CD14-positive monocyte (primary cell): ENCODE data around the gene R3HCC1L. TPM values are rescaled to one million over a fixed set of nuclear protein-coding genes. Genes with fewer than 3 reads are reported as not detected.

Experiments used
- DNase-seq, 3 donors: peaks; one replicate each; pipeline ENCODE4 v3.0.0-alpha.2; 2011 to 2022
- H2AFZ ChIP-seq: 2 replicates; pipeline ENCODE4 v1.6.0; 2012; ENCODE audit warnings: mild to moderate bottlenecking, low read depth, low read length, inconsistent platforms; ENCODE audit not compliant: insufficient read depth, poor library complexity, severe bottlenecking
- H3K27ac ChIP-seq, 2 donors: 1 replicate in 1 of 2; 2 replicates in 1 of 2; pipeline ENCODE4 v1.5.1; 2012 to 2013; ENCODE audit warnings: low read length in 2 of 2, control low read depth in 1 of 2, inconsistent platforms in 1 of 2, low read depth in 1 of 2, mild to moderate bottlenecking in 1 of 2
- H3K27me3 ChIP-seq, 2 donors: one replicate each; pipeline versions ENCODE4 v1.6.0 to v1.6.1; 2011 to 2013; ENCODE audit warnings: low read length in 2 of 2; ENCODE audit not compliant: control insufficient read depth in 2 of 2, insufficient read depth in 2 of 2
- H3K36me3 ChIP-seq, 2 donors: replicated peaks in 1 of 2; 1 replicate in 1 of 2; 2 replicates in 1 of 2; pipeline versions ENCODE4 v1.5.1 to v1.6.1; 2012 to 2013; ENCODE audit warnings: low read length in 2 of 2, control low read depth in 1 of 2, inconsistent platforms in 1 of 2, mild to moderate bottlenecking in 1 of 2; ENCODE audit not compliant: insufficient read depth in 2 of 2, control insufficient read depth in 1 of 2
- H3K4me1 ChIP-seq, 2 donors: 1 replicate in 1 of 2; 2 replicates in 1 of 2; pipeline versions ENCODE4 v1.5.1 to v1.6.1; 2012 to 2013; ENCODE audit warnings: low read length in 2 of 2, control low read depth in 1 of 2, inconsistent platforms in 1 of 2, mild to moderate bottlenecking in 1 of 2, moderate library complexity in 1 of 2; ENCODE audit not compliant: insufficient read depth in 2 of 2, control insufficient read depth in 1 of 2
- H3K4me2 ChIP-seq: replicated peaks from 2 replicates; pipeline ENCODE3; 2012; ENCODE audit warnings: low read length, moderate library complexity, mild to moderate bottlenecking; ENCODE audit not compliant: poor library complexity, severe bottlenecking; ENCODE audit errors: extremely low read depth
- H3K4me3 ChIP-seq, 3 experiments: fragments of 200-600 bp in 1 of 3; sonication (generic) in 1 of 3; replicated peaks in 1 of 3; 1 replicate in 2 of 3; 2 replicates in 1 of 3; pipeline ENCODE4 v1.5.1; 2011 to 2013; ENCODE audit warnings: low read length in 3 of 3, mild to moderate bottlenecking in 3 of 3, control low read depth in 2 of 3, low read depth in 2 of 3, inconsistent platforms in 1 of 3, moderate library complexity in 1 of 3
- H3K79me2 ChIP-seq: 2 replicates; pipeline ENCODE4 v1.6.0; 2012; ENCODE audit warnings: mild to moderate bottlenecking, control low read depth, inconsistent platforms, low read length, moderate library complexity; ENCODE audit not compliant: insufficient read depth
- H3K9ac ChIP-seq: 2 replicates; pipeline ENCODE4 v1.6.0; 2017; ENCODE audit warnings: low read length, mild to moderate bottlenecking; ENCODE audit not compliant: insufficient read depth, poor library complexity, severe bottlenecking
- H3K9me3 ChIP-seq, 2 donors: replicated peaks in 1 of 2; 1 replicate in 1 of 2; 2 replicates in 1 of 2; pipeline versions ENCODE4 v1.5.1 to v1.6.1; 2012 to 2013; ENCODE audit warnings: low read length in 2 of 2, control low read depth in 1 of 2; ENCODE audit not compliant: control insufficient read depth in 1 of 2, insufficient read depth in 1 of 2
- H4K20me1 ChIP-seq: 2 replicates; pipeline ENCODE4 v1.6.0; 2012; ENCODE audit warnings: mild to moderate bottlenecking, low read length, control low read depth, moderate library complexity; ENCODE audit not compliant: insufficient read depth
- H3K27ac Mint-ChIP-seq, 7 donors: one replicate each; pipeline ENCODE4 v1.8.0; 2020; ENCODE audit warnings: mild to moderate bottlenecking in 7 of 7, mixed read lengths in 7 of 7, moderate library complexity in 6 of 7, inconsistent platforms in 2 of 7
- H3K27me3 Mint-ChIP-seq, 3 donors: one replicate each; pipeline ENCODE4 v1.8.0; 2021 to 2022; ENCODE audit warnings: low read depth in 3 of 3, mild to moderate bottlenecking in 3 of 3, mixed read lengths in 3 of 3, moderate library complexity in 3 of 3, inconsistent platforms in 1 of 3
- H3K36me3 Mint-ChIP-seq, 2 donors: one replicate each; pipeline ENCODE4 v1.8.0; 2020; ENCODE audit warnings: mixed read lengths in 2 of 2, inconsistent platforms in 1 of 2, mild to moderate bottlenecking in 1 of 2
- H3K4me1 Mint-ChIP-seq: one replicate; pipeline ENCODE4 v1.8.0; 2020; ENCODE audit warnings: mild to moderate bottlenecking, mixed read lengths
- H3K4me3 Mint-ChIP-seq, 2 donors: one replicate each; pipeline ENCODE4 v1.8.0; 2020; ENCODE audit warnings: mild to moderate bottlenecking in 2 of 2, mixed read lengths in 2 of 2, moderate library complexity in 1 of 2
- H3K9me3 Mint-ChIP-seq, 7 donors: one replicate each; pipeline ENCODE4 v1.8.0; 2020 to 2022; ENCODE audit warnings: mixed read lengths in 7 of 7, mild to moderate bottlenecking in 6 of 7, moderate library complexity in 6 of 7, inconsistent platforms in 2 of 7
- CTCF ChIP-seq: fragments of 200-600 bp; IDR thresholded peaks from one replicate; pipeline ENCODE4 v1.8.0; 2022; ENCODE audit warnings: antibody characterized with exemption, mild to moderate bottlenecking
- WGBS: methylation state at CpG from one replicate; pipeline ENCODE4 v1.1.5; 2013; ENCODE audit warnings: missing lambda C conversion rate; ENCODE audit not compliant: insufficient coverage; 5-methylcytosine and 5-hydroxymethylcytosine counted together
- intact Hi-C, 2 donors: fragments of 100-400 bp; cut with micrococcal nuclease; formaldehyde crosslinking; loops; one replicate each; pipeline versions ENCODE4 v1.15.0 to v1.15.1; 2023
- polyA plus RNA-seq, 3 donors: library from polyadenylated mRNA; depleted of rRNA in 1 of 3; unstranded in 2 of 3; stranded (reverse) in 1 of 3; fragments of 300-500 nt in 2 of 3; fragments of >200 nt in 1 of 3; fragmentation: Illumina TruSeq in 2 of 3; gene quantifications; 1 replicate in 2 of 3; 2 replicates in 1 of 3; pipeline ENCODE4 v1.2.3, GENCODE V29; 2012 to 2021

The R3HCC1L gene
- polyA plus RNA-seq, 3 donors = 2.6 to 13.8 (median 2.7) TPM

- Mint-ChIP-seq H3K27ac (no peak overlapping the region), H3K27me3 (peaks cover 55 to 71% (median 62%) of the 10 kb centered on the region in 3 donors), H3K4me1 (peaks cover 15% of the 10 kb centered on the region), H3K9me3 (peaks cover 0 to 6% (median 0%) of the 10 kb centered on the region in 7 donors), H3K4me3 (peak overlapping the region in 1 of 2 donors; percentile 73), H3K36me3 (no peaks in the 10 kb centered on the region)
- 67% methylated on average over 4 of the region's 14 CpGs for WGBS
- H3K79me2 ChIP-seq = no peaks in the 10 kb centered on the region
- H3K9me3 ChIP-seq = no peaks in the 10 kb centered on the region
- H2AFZ ChIP-seq = no peak overlapping the region
- H4K20me1 ChIP-seq = no peaks in the 10 kb centered on the region
- H3K4me3 ChIP-seq = no peak overlapping the region
- intact Hi-C loops = no loop called here
- TF ChIP-seq CTCF = no peak
- no peak for DNase-seq
- no peak overlapping the region for H3K27ac ChIP-seq
- peaks cover 12 to 16% of the 10 kb centered on the region in 2 donors for H3K4me1 ChIP-seq
- H3K36me3 ChIP-seq = no peaks in the 10 kb centered on the region
- H3K27me3 ChIP-seq = peaks cover 25 to 38% of the 10 kb centered on the region in 2 donors
- H3K4me2 ChIP-seq = no peak overlapping the region
- no peak overlapping the region for H3K9ac ChIP-seq
These were observed 47.4 kb upstream of the R3HCC1L start for GRCh38 chr10:98086837-98087708.

- Mint-ChIP-seq H3K4me1 (peaks cover 15% of the 10 kb centered on the region), H3K27ac (no peak overlapping the region), H3K9me3 (peaks cover 0 to 3% (median 0%) of the 10 kb centered on the region in 7 donors), H3K27me3 (peaks cover 52 to 70% (median 62%) of the 10 kb centered on the region in 3 donors), H3K36me3 (no peaks in the 10 kb centered on the region), H3K4me3 (peak overlapping the region in 1 of 2 donors; percentile 61)
- Histone ChIP-seq H3K27me3 (peaks cover 35 to 45% of the 10 kb centered on the region in 2 donors), H3K9ac (no peak overlapping the region), H3K4me3 (no peak overlapping the region), H3K79me2 (no peaks in the 10 kb centered on the region), H3K9me3 (no peaks in the 10 kb centered on the region), H3K4me1 (peaks cover 12 to 16% of the 10 kb centered on the region in 2 donors), H3K27ac (no peak overlapping the region), H3K4me2 (no peak overlapping the region), H2AFZ (no peak overlapping the region), H4K20me1 (no peaks in the 10 kb centered on the region), H3K36me3 (no peaks in the 10 kb centered on the region)
- TF ChIP-seq CTCF = no peak
- 88% methylated on average over 3 of the region's 7 CpGs for WGBS
- intact Hi-C loops = no loop called here
- DNase-seq = no peak
These were observed 46.1 kb upstream of the R3HCC1L start for GRCh38 chr10:98088186-98088971.
